Ovary (tissue), 3 donors: ENCODE results near the gene COL4A4.

Experiments used
- CTCF ChIP-seq, 3 donors: fragments of 450-650 bp in 2 of 3; fragments of 200-600 bp in 1 of 3; IDR thresholded peaks; one replicate each; pipeline versions ENCODE4 v1.5.1 to v1.8.0; 2016 to 2022; ENCODE audit warnings: antibody characterized with exemption in 3 of 3, mild to moderate bottlenecking in 1 of 3
- EP300 ChIP-seq: sonication (generic); formaldehyde crosslinking; IDR thresholded peaks from one replicate; pipeline ENCODE4 v1.6.1; 2017; ENCODE audit warnings: antibody characterized with exemption
- POLR2A ChIP-seq: fragments of 450-650 bp; IDR thresholded peaks from one replicate; pipeline ENCODE4 v1.6.1; 2017; ENCODE audit warnings: antibody characterized with exemption, mild to moderate bottlenecking, moderate library complexity
- donor health status: DM: no; HTN: no; CAD: no.

GRCh38 chr2:227043981-227044380 lies 120.0 kb downstream of the COL4A4 start:
- no peak for TF ChIP-seq CTCF (IDR thresholded peaks at IDR 0.05)
- no peak for TF ChIP-seq POLR2A
- TF ChIP-seq EP300: no peak
